Kidney (tissue), 14 donors: ENCODE data around the gene DPY19L1. TPM values are rescaled to one million over a fixed set of nuclear protein-coding genes. Genes with fewer than 3 reads are reported as not detected.
"Not testable (repeated sequence)": the region's sequence is repeated elsewhere in the genome, so short reads cannot be mapped to it uniquely, and the experiment has no call there.

Experiments used
- DNase-seq, 5 donors: peaks; one replicate each; pipeline ENCODE4 v3.0.0-alpha.2; 2013 to 2020
- FAIRE-seq: peaks from 2 replicates; lab custom pipeline; 2012; peaks lifted over from hg19 to GRCh38; lab: Jason Lieb, UNC
- H3K27ac ChIP-seq, 2 donors: one replicate each; pipeline ENCODE4 v1.7.0; 2013; ENCODE audit warnings: low read depth in 2 of 2, low read length in 2 of 2, inconsistent platforms in 1 of 2
- H3K27me3 ChIP-seq: one replicate; pipeline ENCODE4 v1.7.1; 2013; ENCODE audit warnings: low read length, inconsistent platforms; ENCODE audit not compliant: control insufficient read depth, insufficient read depth
- H3K36me3 ChIP-seq, 3 donors: one replicate each; pipeline versions ENCODE4 v1.7.0 to v1.7.1; 2013; ENCODE audit warnings: low read length in 3 of 3, control low read depth in 1 of 3, inconsistent platforms in 1 of 3; ENCODE audit not compliant: insufficient read depth in 3 of 3, control insufficient read depth in 2 of 3
- H3K4me1 ChIP-seq, 3 donors: one replicate each; pipeline versions ENCODE4 v1.7.0 to v1.7.1; 2013; ENCODE audit warnings: low read length in 3 of 3, inconsistent platforms in 1 of 3, low read depth in 1 of 3; ENCODE audit not compliant: control insufficient read depth in 2 of 3, insufficient read depth in 2 of 3
- H3K4me3 ChIP-seq, 3 donors: one replicate each; pipeline versions ENCODE4 v1.7.0 to v1.8.1; 2013; ENCODE audit warnings: low read length in 3 of 3, control low read depth in 1 of 3, inconsistent platforms in 1 of 3
- H3K9ac ChIP-seq, 3 donors: one replicate each; pipeline versions ENCODE4 v1.7.0 to v1.7.1; 2013; ENCODE audit warnings: low read length in 3 of 3, control low read depth in 1 of 3, inconsistent platforms in 1 of 3
- H3K9me3 ChIP-seq, 3 donors: one replicate each; pipeline versions ENCODE4 v1.7.0 to v1.7.1; 2013; ENCODE audit warnings: low read length in 3 of 3, control low read depth in 1 of 3, inconsistent platforms in 1 of 3; ENCODE audit not compliant: control insufficient read depth in 2 of 3, insufficient read depth in 1 of 3
- CTCF ChIP-seq: IDR thresholded peaks from 3 replicates; pipeline ENCODE4 v1.5.1; 2012; ENCODE audit warnings: mild to moderate bottlenecking, moderate library complexity, borderline replicate concordance; ENCODE audit not compliant: insufficient read depth; ENCODE audit errors: extremely low read depth
- intact Hi-C: fragments of 100-400 bp; cut with DNase I; formaldehyde crosslinking; loops from one replicate; pipeline ENCODE4 v1.11.1; 2022
- polyA plus RNA-seq: library from polyadenylated mRNA; stranded (reverse); fragments of 350-450 nt; fragmentation: Illumina TruSeq; extraction: RNeasy Lipid Tissue Mini Kit (QIAGEN cat#74804); gene quantifications from one replicate; pipeline ENCODE4 v1.2.3, GENCODE V29; 2014; ENCODE audit warnings: low read depth, low replicate concordance; ENCODE audit not compliant: insufficient read depth
- total RNA-seq: library from RNA; stranded (reverse); fragmentation: NEBNext Ultra II Directional; extraction: Animal tissue kit (Norgen Biotek cat#: 25700); gene quantifications from one replicate; pipeline ENCODE4 v1.2.1, GENCODE V29; 2021
- donor health status: control.
- donor health status: control.
- donor health status: control.
- donor health status: control.
- donor health status: control.
- donor health status: DM: yes; HTN: yes; CAD: no.
- donor health status: Normal renal cell carcinoma (clear cell type).

DPY19L1 gene
- total and polyA plus RNA-seq, 2 donors from 2014 or later: 5.0 to 32.4 TPM

- Histone ChIP-seq H3K9ac (no peak overlapping the region), H3K4me3 (no peak overlapping the region), H3K36me3 (no peaks in the 10 kb centered on the region), H3K27ac (peak overlapping the region in 1 of 2 donors; percentile 14), H3K27me3 (no peaks in the 10 kb centered on the region), H3K4me1 (no peaks in the 10 kb centered on the region), H3K9me3 (no peaks in the 10 kb centered on the region)
- FAIRE-seq (no peak), DNase-seq (peak in 1 of 5 donors; percentile 0)
- TF ChIP-seq CTCF: no peak
- intact Hi-C loops: no loop called here
These were observed 45.1 kb downstream of the DPY19L1 start for GRCh38 chr7:34991938-34992840.

- DNase-seq, H3K4me1 ChIP-seq, H3K36me3 ChIP-seq, H3K27ac ChIP-seq, H3K9ac ChIP-seq, FAIRE-seq, H3K4me3 ChIP-seq, intact Hi-C loops, H3K9me3 ChIP-seq, H3K27me3 ChIP-seq: not testable (repeated sequence)
These were observed 48.7 kb downstream of the DPY19L1 start for GRCh38 chr7:34988442-34989125.

GRCh38 chr7:34985155-34985554, 52.1 kb downstream of the DPY19L1 start:
- FAIRE-seq, H3K4me3 ChIP-seq, H3K4me1 ChIP-seq, H3K9me3 ChIP-seq, H3K9ac ChIP-seq, H3K27me3 ChIP-seq, DNase-seq, intact Hi-C loops, H3K27ac ChIP-seq, H3K36me3 ChIP-seq: not testable (repeated sequence)

GRCh38 chr7:34984140-34984539, 53.1 kb downstream of the DPY19L1 start:
- H3K9me3 ChIP-seq, H3K9ac ChIP-seq, H3K36me3 ChIP-seq, H3K4me1 ChIP-seq, H3K27ac ChIP-seq, intact Hi-C loops, DNase-seq, H3K4me3 ChIP-seq, H3K27me3 ChIP-seq, FAIRE-seq: not testable (repeated sequence)
